K562 (cell line): ENCODE data around the gene BIVM. TPM values are rescaled to one million over a fixed set of nuclear protein-coding genes. Genes with fewer than 3 reads are reported as not detected.

Experiments
- DIDO1 ChIP-seq: fragments of 450-650 bp; IDR thresholded peaks from 2 replicates; pipeline ENCODE4 v1.6.1; 2016; ENCODE audit warnings: low read depth, missing biosample characterization, missing genetic modification characterization
- GABPB2 ChIP-seq: fragments of 250-450 bp; sonication (Bioruptor Pico); conservative IDR thresholded peaks from 2 replicates; pipeline ENCODE4 v1.5.1; 2021; ENCODE audit warnings: mild to moderate bottlenecking
- MCM2 ChIP-seq: fragments of 450-650 bp; IDR thresholded peaks from 2 replicates; pipeline ENCODE4 v1.6.1; 2017; ENCODE audit warnings: low read depth, mild to moderate bottlenecking
- NCOA1 ChIP-seq: fragments of 450-650 bp; IDR thresholded peaks from 2 replicates; pipeline ENCODE4 v1.6.1; 2016; ENCODE audit warnings: low read depth
- NEUROD1 ChIP-seq: fragments of 150-350 bp; IDR thresholded peaks from 2 replicates; pipeline ENCODE4 v1.6.1; 2014; ENCODE audit warnings: borderline replicate concordance, low read length, low read depth; ENCODE audit not compliant: partially characterized antibody
- NONO ChIP-seq, 2 experiments: fragments of 200-400 bp in 1 of 2; fragments of 450-650 bp in 1 of 2; formaldehyde crosslinking in 1 of 2; IDR thresholded peaks; 2 replicates each; pipeline ENCODE4 v1.6.1; 2017; ENCODE audit warnings: low read depth in 2 of 2, mild to moderate bottlenecking in 2 of 2, moderate library complexity in 2 of 2, low read length in 1 of 2
- NR4A1 ChIP-seq, 2 experiments: fragments of 250-450 bp in 1 of 2; fragments of 450-650 bp in 1 of 2; sonication (Bioruptor Pico) in 1 of 2; IDR thresholded peaks; 2 replicates each; pipeline versions ENCODE4 v1.4.0 to v1.6.1; 2016 to 2020; ENCODE audit warnings: mild to moderate bottlenecking in 2 of 2, missing compliant biosample characterization in 1 of 2, missing genetic modification characterization in 1 of 2, moderate library complexity in 1 of 2
- PRMT5 ChIP-seq: sonication (generic); formaldehyde crosslinking; IDR thresholded peaks from 2 replicates; pipeline ENCODE4 v1.5.0; 2020; ENCODE audit warnings: missing genetic modification reagents
- RAD21 ChIP-seq, 2 experiments: fragments of 250-450 bp in 1 of 2; fragments of 450-650 bp in 1 of 2; sonication (Bioruptor Pico) in 1 of 2; formaldehyde crosslinking in 1 of 2; IDR thresholded peaks in 1 of 2; conservative IDR thresholded peaks in 1 of 2; 2 replicates each; pipeline versions ENCODE4 v1.4.0 to v1.8.0; 2020 to 2022; ENCODE audit warnings: mild to moderate bottlenecking in 2 of 2, moderate library complexity in 1 of 2
- SRSF9 ChIP-seq: fragments of 200-400 bp; formaldehyde crosslinking; IDR thresholded peaks from 2 replicates; pipeline ENCODE4 v1.6.1; 2017; ENCODE audit warnings: low read depth, low read length, borderline replicate concordance
- ZEB2 ChIP-seq: fragments of 450-650 bp; IDR thresholded peaks from 2 replicates; pipeline ENCODE4 v1.6.1; 2016
- ZNF263 ChIP-seq: sonication (generic); formaldehyde crosslinking; IDR thresholded peaks from 2 replicates; pipeline ENCODE4 v1.8.0; 2022; ENCODE audit warnings: mild to moderate bottlenecking, missing genetic modification reagents, borderline replicate concordance
- ZNF274 ChIP-seq: IDR thresholded peaks from 2 replicates; pipeline ENCODE4 v1.6.1; 2011; ENCODE audit warnings: low read depth, mild to moderate bottlenecking, low read length, moderate library complexity, borderline replicate concordance
- ZNF561 ChIP-seq: fragments of 450-650 bp; formaldehyde crosslinking; conservative IDR thresholded peaks from 2 replicates; pipeline ENCODE4 v1.4.0; 2020; ENCODE audit warnings: mild to moderate bottlenecking, moderate library complexity
- ZNF780A ChIP-seq: fragments of 250-450 bp; sonication (Bioruptor Pico); IDR thresholded peaks from 2 replicates; pipeline ENCODE4 v1.5.0; 2021; ENCODE audit warnings: mild to moderate bottlenecking
- polyA plus RNA-seq, 8 experiments: library from polyadenylated mRNA; depleted of rRNA in 4 of 8; stranded (reverse) in 5 of 8; unstranded in 3 of 8; fragments of >200 nt; fragmentation: Nextera tagmentation in 2 of 8; fragmentation: Illumina TruSeq in 1 of 8; extraction: Ambion mirVana in 2 of 8; extraction: Trizol in 1 of 8; gene quantifications; 2 replicates each; pipeline versions ENCODE4 v1.2.1 to v1.2.3, GENCODE V29; 2011 to 2014; ENCODE audit warnings: inconsistent platforms in 1 of 8, missing spikeins in 1 of 8
- total RNA-seq, 7 experiments: library from RNA; depleted of rRNA in 6 of 7; stranded (reverse); fragments of >200 nt in 6 of 7; fragmentation: Illumina TruSeq in 2 of 7; extraction: Trizol in 2 of 7; gene quantifications; 2 replicates each; pipeline versions ENCODE4 v1.2.1 to v1.2.3, GENCODE V29; 2011 to 2021; ENCODE audit warnings: low replicate concordance in 1 of 7
- TF ChIP-seq, protein P1 (sequence below): fragments of 450-650 bp; IDR thresholded peaks from 2 replicates; pipeline ENCODE4 v1.6.1; 2016; ENCODE audit warnings: antibody characterized with exemption
- TF ChIP-seq, protein P2 (sequence below): fragments of 250-450 bp; sonication (Bioruptor Pico); IDR thresholded peaks from 2 replicates; pipeline ENCODE4 v1.8.0; 2022; ENCODE audit warnings: inconsistent platforms, mild to moderate bottlenecking, moderate library complexity, borderline replicate concordance
- TF ChIP-seq, protein P3 (sequence below): fragments of 250-450 bp; sonication (Bioruptor Pico); IDR thresholded peaks from 2 replicates; pipeline ENCODE4 v1.8.0; 2021; ENCODE audit warnings: moderate library complexity, mild to moderate bottlenecking, inconsistent platforms
- TF ChIP-seq, protein P4 (sequence below): IDR thresholded peaks from 3 replicates; pipeline ENCODE4 v1.6.1; 2011; ENCODE audit warnings: borderline replicate concordance, mild to moderate bottlenecking; ENCODE audit not compliant: insufficient read length, insufficient read depth
- TF ChIP-seq, protein P5 (sequence below): sonication (generic); formaldehyde crosslinking; IDR thresholded peaks from 2 replicates; pipeline ENCODE4 v1.8.1; 2023; ENCODE audit warnings: mild to moderate bottlenecking, missing genetic modification reagents

The BIVM gene
- total and polyA plus RNA-seq, 9 of the 15 experiments (the other 6 are each of a cell fraction or from before 2014, with no cell fraction given), result 3.6 to 23.1 (median 16.8) TPM

DNA sequence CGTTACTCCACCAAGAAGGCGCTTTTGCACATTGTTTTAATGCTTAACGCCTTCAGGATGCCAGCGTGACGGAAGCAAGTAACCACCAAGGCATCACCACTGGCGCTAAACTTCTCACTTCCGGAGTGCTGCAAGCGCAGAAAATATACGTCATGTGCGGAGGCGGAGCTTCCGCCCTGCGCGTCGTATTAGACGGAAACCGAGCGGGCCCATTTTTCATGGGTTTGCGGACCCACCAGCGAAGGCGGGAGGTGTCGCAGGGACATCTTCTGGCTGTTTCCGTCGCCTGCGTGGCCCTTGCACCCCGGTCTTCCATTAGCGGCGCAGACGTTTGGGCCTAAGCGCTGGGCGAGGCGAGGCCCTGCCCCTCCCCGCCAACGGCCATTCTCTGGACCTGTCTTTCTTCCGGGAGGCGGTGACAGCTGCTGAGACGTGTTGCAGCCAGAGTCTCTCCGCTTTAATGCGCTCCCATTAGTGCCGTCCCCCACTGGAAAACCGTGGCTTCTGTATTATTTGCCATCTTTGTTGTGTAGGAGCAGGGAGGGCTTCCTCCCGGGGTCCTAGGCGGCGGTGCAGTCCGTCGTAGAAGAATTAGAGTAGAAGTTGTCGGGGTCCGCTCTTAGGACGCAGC, 46.8 kb downstream of the BIVM start, which contains the start of gene ERCC5 (continued):
- TF ChIP-seq, protein P1, sequence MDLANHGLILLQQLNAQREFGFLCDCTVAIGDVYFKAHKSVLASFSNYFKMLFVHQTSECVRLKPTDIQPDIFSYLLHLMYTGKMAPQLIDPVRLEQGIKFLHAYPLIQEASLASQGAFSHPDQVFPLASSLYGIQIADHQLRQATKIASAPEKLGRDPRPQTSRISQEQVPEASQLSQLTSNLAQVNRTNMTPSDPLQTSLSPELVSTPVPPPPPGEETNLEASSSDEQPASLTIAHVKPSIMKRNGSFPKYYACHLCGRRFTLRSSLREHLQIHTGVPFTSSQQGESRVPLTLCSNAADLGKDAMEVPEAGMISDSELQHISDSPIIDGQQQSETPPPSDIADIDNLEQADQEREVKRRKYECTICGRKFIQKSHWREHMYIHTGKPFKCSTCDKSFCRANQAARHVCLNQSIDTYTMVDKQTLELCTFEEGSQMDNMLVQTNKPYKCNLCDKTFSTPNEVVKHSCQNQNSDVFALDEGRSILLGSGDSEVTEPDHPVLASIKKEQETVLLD, result no peak
- TF ChIP-seq MCM2, result no peak
- TF ChIP-seq ZNF263 (CRISPR knock-in tag), result no peak
- TF ChIP-seq, protein P2, sequence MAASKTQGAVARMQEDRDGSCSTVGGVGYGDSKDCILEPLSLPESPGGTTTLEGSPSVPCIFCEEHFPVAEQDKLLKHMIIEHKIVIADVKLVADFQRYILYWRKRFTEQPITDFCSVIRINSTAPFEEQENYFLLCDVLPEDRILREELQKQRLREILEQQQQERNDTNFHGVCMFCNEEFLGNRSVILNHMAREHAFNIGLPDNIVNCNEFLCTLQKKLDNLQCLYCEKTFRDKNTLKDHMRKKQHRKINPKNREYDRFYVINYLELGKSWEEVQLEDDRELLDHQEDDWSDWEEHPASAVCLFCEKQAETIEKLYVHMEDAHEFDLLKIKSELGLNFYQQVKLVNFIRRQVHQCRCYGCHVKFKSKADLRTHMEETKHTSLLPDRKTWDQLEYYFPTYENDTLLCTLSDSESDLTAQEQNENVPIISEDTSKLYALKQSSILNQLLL (CRISPR knock-in tag), result no peak
- TF ChIP-seq ZEB2, result no peak
- TF ChIP-seq RAD21 (CRISPR knock-in tag; conservative IDR thresholded peaks at IDR 0.05 in 1 of 2, IDR thresholded peaks at IDR 0.05 in 1 of 2), result peak in 1 of 2 experiments; percentile 40; a peak in 2 of 4 replicates
- peak; percentile 78; the same call in 1 of the 2 replicates for TF ChIP-seq DIDO1 (tag)
- TF ChIP-seq, protein P3, sequence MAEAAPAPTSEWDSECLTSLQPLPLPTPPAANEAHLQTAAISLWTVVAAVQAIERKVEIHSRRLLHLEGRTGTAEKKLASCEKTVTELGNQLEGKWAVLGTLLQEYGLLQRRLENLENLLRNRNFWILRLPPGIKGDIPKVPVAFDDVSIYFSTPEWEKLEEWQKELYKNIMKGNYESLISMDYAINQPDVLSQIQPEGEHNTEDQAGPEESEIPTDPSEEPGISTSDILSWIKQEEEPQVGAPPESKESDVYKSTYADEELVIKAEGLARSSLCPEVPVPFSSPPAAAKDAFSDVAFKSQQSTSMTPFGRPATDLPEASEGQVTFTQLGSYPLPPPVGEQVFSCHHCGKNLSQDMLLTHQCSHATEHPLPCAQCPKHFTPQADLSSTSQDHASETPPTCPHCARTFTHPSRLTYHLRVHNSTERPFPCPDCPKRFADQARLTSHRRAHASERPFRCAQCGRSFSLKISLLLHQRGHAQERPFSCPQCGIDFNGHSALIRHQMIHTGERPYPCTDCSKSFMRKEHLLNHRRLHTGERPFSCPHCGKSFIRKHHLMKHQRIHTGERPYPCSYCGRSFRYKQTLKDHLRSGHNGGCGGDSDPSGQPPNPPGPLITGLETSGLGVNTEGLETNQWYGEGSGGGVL (CRISPR knock-in tag), result no peak
- TF ChIP-seq, protein P4, sequence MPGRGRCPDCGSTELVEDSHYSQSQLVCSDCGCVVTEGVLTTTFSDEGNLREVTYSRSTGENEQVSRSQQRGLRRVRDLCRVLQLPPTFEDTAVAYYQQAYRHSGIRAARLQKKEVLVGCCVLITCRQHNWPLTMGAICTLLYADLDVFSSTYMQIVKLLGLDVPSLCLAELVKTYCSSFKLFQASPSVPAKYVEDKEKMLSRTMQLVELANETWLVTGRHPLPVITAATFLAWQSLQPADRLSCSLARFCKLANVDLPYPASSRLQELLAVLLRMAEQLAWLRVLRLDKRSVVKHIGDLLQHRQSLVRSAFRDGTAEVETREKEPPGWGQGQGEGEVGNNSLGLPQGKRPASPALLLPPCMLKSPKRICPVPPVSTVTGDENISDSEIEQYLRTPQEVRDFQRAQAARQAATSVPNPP, result no peak
- no peak for TF ChIP-seq ZNF274
- no peak for TF ChIP-seq GABPB2 (CRISPR knock-in tag)
- no peak for TF ChIP-seq ZNF561
- TF ChIP-seq NONO (IDR thresholded peaks at IDR 0.05; ENCODE audit: low read depth in 2 of 2, low read length in 1 of 2), result no peak; a peak in 1 of 4 replicates
- TF ChIP-seq NCOA1, result peak; percentile 42
- TF ChIP-seq, protein P5, sequence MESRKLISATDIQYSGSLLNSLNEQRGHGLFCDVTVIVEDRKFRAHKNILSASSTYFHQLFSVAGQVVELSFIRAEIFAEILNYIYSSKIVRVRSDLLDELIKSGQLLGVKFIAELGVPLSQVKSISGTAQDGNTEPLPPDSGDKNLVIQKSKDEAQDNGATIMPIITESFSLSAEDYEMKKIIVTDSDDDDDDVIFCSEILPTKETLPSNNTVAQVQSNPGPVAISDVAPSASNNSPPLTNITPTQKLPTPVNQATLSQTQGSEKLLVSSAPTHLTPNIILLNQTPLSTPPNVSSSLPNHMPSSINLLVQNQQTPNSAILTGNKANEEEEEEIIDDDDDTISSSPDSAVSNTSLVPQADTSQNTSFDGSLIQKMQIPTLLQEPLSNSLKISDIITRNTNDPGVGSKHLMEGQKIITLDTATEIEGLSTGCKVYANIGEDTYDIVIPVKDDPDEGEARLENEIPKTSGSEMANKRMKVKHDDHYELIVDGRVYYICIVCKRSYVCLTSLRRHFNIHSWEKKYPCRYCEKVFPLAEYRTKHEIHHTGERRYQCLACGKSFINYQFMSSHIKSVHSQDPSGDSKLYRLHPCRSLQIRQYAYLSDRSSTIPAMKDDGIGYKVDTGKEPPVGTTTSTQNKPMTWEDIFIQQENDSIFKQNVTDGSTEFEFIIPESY, result no peak
- TF ChIP-seq SRSF9, result no peak
- TF ChIP-seq ZNF780A, result no peak
- TF ChIP-seq NEUROD1, result peak; percentile 40
- TF ChIP-seq NR4A1 (CRISPR knock-in tag; IDR thresholded peaks at IDR 0.05), result no peak
- TF ChIP-seq NR4A1 (tag; IDR thresholded peaks at IDR 0.05), result no peak
- TF ChIP-seq PRMT5 (CRISPR knock-in tag), result no peak
